CD4-positive, alpha-beta T cell (primary cell): ENCODE results near the gene KNDC1. TPM values are rescaled to one million over a fixed set of nuclear protein-coding genes. Genes with fewer than 3 reads are reported as not detected.
A peak's percentile ranks its signal among the peaks of the same experiment; 100 is the strongest.

Experiments used
- ATAC-seq: fragments of 200-7000 bp; cut with Tn5 transposase; one replicate; pipeline ENCODE4 v1.10.0; 2022; ENCODE audit warnings: mild to moderate bottlenecking; ENCODE audit not compliant: poor library complexity
- CTCF ChIA-PET: fragments of 350-600 bp; sonication (Branson Sonifier 250); formaldehyde crosslinking; loops from one replicate; lab custom pipeline; 2021; ENCODE audit warnings: antibody characterized with exemption, inconsistent platforms; lab: Charles Lee
- POLR2A ChIA-PET: fragments of 350-600 bp; sonication (Branson Sonifier 250); formaldehyde crosslinking; loops from one replicate; lab custom pipeline; 2021; ENCODE audit warnings: antibody characterized with exemption, inconsistent platforms; lab: Charles Lee
- DNase-seq, 14 experiments: peaks; one replicate each; pipeline ENCODE4 v3.0.0-alpha.2; 2013 to 2020; ENCODE audit warnings: mixed read lengths in 2 of 14
- H3K27ac ChIP-seq, 2 donors: one replicate each; pipeline versions ENCODE4 v1.5.1 to v1.7.0; 2013; ENCODE audit warnings: low read length in 2 of 2, low read depth in 1 of 2, mild to moderate bottlenecking in 1 of 2
- H3K27me3 ChIP-seq, 2 experiments: 1 replicate in 1 of 2; 2 replicates in 1 of 2; pipeline versions ENCODE4 v1.6.1 to v1.7.0; 2013; ENCODE audit warnings: low read length in 2 of 2, control low read depth in 1 of 2, mild to moderate bottlenecking in 1 of 2, moderate library complexity in 1 of 2; ENCODE audit not compliant: insufficient read depth in 2 of 2, control insufficient read depth in 1 of 2
- H3K36me3 ChIP-seq: one replicate; pipeline ENCODE4 v1.6.1; 2013; ENCODE audit warnings: low read length, control low read depth; ENCODE audit not compliant: insufficient read depth
- H3K4me1 ChIP-seq: one replicate; pipeline ENCODE4 v1.6.1; 2013; ENCODE audit warnings: low read length, control low read depth; ENCODE audit not compliant: insufficient read depth
- H3K4me3 ChIP-seq: one replicate; pipeline ENCODE4 v1.5.1; 2013; ENCODE audit warnings: mild to moderate bottlenecking, low read length, moderate library complexity
- H3K9me3 ChIP-seq, 2 experiments: 1 replicate in 1 of 2; 2 replicates in 1 of 2; pipeline versions ENCODE4 v1.6.1 to v1.7.0; 2013; ENCODE audit warnings: low read length in 2 of 2, mild to moderate bottlenecking in 2 of 2, control low read depth in 1 of 2, moderate library complexity in 1 of 2; ENCODE audit not compliant: control insufficient read depth in 1 of 2, insufficient read depth in 1 of 2
- H3K27ac Mint-ChIP-seq: one replicate; pipeline ENCODE4 v1.8.0; 2020; ENCODE audit warnings: mixed read lengths
- H3K27me3 Mint-ChIP-seq: one replicate; pipeline ENCODE4 v1.8.0; 2021; ENCODE audit warnings: mixed read lengths
- H3K36me3 Mint-ChIP-seq: one replicate; pipeline ENCODE4 v1.8.0; 2021; ENCODE audit warnings: low read depth, mixed read lengths
- H3K4me1 Mint-ChIP-seq: one replicate; pipeline ENCODE4 v1.8.0; 2021; ENCODE audit warnings: low read depth, mixed read lengths
- H3K4me3 Mint-ChIP-seq: one replicate; pipeline ENCODE4 v1.8.0; 2020; ENCODE audit warnings: mild to moderate bottlenecking, mixed read lengths
- H3K9me3 Mint-ChIP-seq: one replicate; pipeline ENCODE4 v1.8.0; 2020; ENCODE audit warnings: mixed read lengths
- CTCF ChIP-seq: fragments of 200-600 bp; IDR thresholded peaks from one replicate; pipeline ENCODE4 v1.8.0; 2022; ENCODE audit warnings: antibody characterized with exemption, mild to moderate bottlenecking
- intact Hi-C, 2 experiments: fragments of 100-400 bp; cut with DNase I in 1 of 2; cut with micrococcal nuclease in 1 of 2; formaldehyde crosslinking; loops; one replicate each; pipeline versions ENCODE4 v1.15.1 to v1.9.0; 2023 to 2025; cut with DNase I, micrococcal nuclease
- total RNA-seq, 174 experiments: library from RNA in 2 of 174; stranded (reverse) in 2 of 174; gene quantifications; one replicate each; pipeline ENCODE4 v1.2.3 and lab custom pipeline; 2021 to 2026

The KNDC1 gene
- total RNA-seq, 2 experiments from 2014 or later, result not detected

GRCh38 chr10:133160826-133161471, 930 bp downstream of the KNDC1 start:
- Mint-ChIP-seq H3K27me3 (peaks cover 29% of the 10 kb centered on the region), H3K9me3 (no peaks in the 10 kb centered on the region), H3K36me3 (no peaks in the 10 kb centered on the region), H3K4me1 (no peaks in the 10 kb centered on the region), H3K27ac (no peak overlapping the region), H3K4me3 (peak overlapping the region; percentile 45)
- H3K27ac ChIP-seq, result no peak overlapping the region
- H3K4me1 ChIP-seq, result peaks cover 13% of the 10 kb centered on the region
- no peak for ATAC-seq
- H3K4me3 ChIP-seq, result peak overlapping the region; percentile 20
- POLR2A ChIA-PET, result no interaction called here
- H3K36me3 ChIP-seq, result no peaks in the 10 kb centered on the region
- peaks cover 23 to 31% of the 10 kb centered on the region in 2 experiments for H3K27me3 ChIP-seq
- DNase-seq, result peak in 1 of 14 experiments; percentile 8
- intact Hi-C loops, result no loop called here
- CTCF ChIA-PET, result no interaction called here
- no peak for TF ChIP-seq CTCF
- H3K9me3 ChIP-seq, result peaks cover 0 to 14% of the 10 kb centered on the region in 2 experiments

GRCh38 chr10:133161486-133162109, 1.6 kb downstream of the KNDC1 start:
- TF ChIP-seq CTCF, result no peak
- Histone ChIP-seq H3K4me3 (no peak overlapping the region), H3K9me3 (peaks cover 0 to 15% of the 10 kb centered on the region in 2 experiments), H3K4me1 (peaks cover 13% of the 10 kb centered on the region), H3K27me3 (peaks cover 23 to 31% of the 10 kb centered on the region in 2 experiments), H3K27ac (no peak overlapping the region), H3K36me3 (no peaks in the 10 kb centered on the region)
- Mint-ChIP-seq H3K27ac (no peak overlapping the region), H3K9me3 (no peaks in the 10 kb centered on the region), H3K4me1 (no peaks in the 10 kb centered on the region), H3K27me3 (peaks cover 34% of the 10 kb centered on the region), H3K36me3 (no peaks in the 10 kb centered on the region), H3K4me3 (peak overlapping the region; percentile 45)
- ChIA-PET POLR2A (no interaction called here), CTCF (no interaction called here)
- DNase-seq (peak in 1 of 14 experiments; percentile 6), ATAC-seq (no peak)
- intact Hi-C loops, result no loop called here

GRCh38 chr10:133162178-133162909, 2.3 kb downstream of the KNDC1 start:
- intact Hi-C loops, result no loop called here
- ChIA-PET CTCF (no interaction called here), POLR2A (no interaction called here)
- Histone ChIP-seq H3K27me3 (peaks cover 23 to 31% of the 10 kb centered on the region in 2 experiments), H3K4me3 (no peak overlapping the region), H3K4me1 (peaks cover 13% of the 10 kb centered on the region), H3K9me3 (peaks cover 0 to 18% of the 10 kb centered on the region in 2 experiments), H3K36me3 (no peaks in the 10 kb centered on the region), H3K27ac (no peak overlapping the region)
- ATAC-seq, result no peak
- Mint-ChIP-seq H3K4me3 (no peak overlapping the region), H3K27ac (no peak overlapping the region), H3K9me3 (no peaks in the 10 kb centered on the region), H3K36me3 (no peaks in the 10 kb centered on the region), H3K4me1 (no peaks in the 10 kb centered on the region), H3K27me3 (peaks cover 32% of the 10 kb centered on the region)
- TF ChIP-seq CTCF, result no peak
- peak in 1 of 14 experiments; percentile 3 for DNase-seq
